Brain pericyte (primary cell): ENCODE results near the gene FAM240A.
"Not testable (repeated sequence)": the region's sequence is repeated elsewhere in the genome, so short reads cannot be mapped to it uniquely, and the experiment has no call there.

Source experiments
- DNase-seq: peaks from one replicate; pipeline ENCODE4 v3.0.0-alpha.2; 2012; ENCODE audit warnings: low read depth, low spot score

FAM240A gene

GRCh38 chr3:46586738-46587246, 25.5 kb upstream of the FAM240A start:
- no peak for DNase-seq

- DNase-seq = not testable (repeated sequence)
Measured at GRCh38 chr3:46587268-46587667, 25.1 kb upstream of the FAM240A start.

GRCh38 chr3:46593274-46593862, 19.0 kb upstream of the FAM240A start:
- no peak for DNase-seq

- no peak for DNase-seq
Measured at GRCh38 chr3:46593979-46594378, 18.3 kb upstream of the FAM240A start.

GRCh38 chr3:46594723-46595122, 17.6 kb upstream of the FAM240A start:
- DNase-seq = no peak

- no peak for DNase-seq
Measured at GRCh38 chr3:46595819-46596314, 16.5 kb upstream of the FAM240A start.

- no peak for DNase-seq
Measured at GRCh38 chr3:46599590-46599989, 12.7 kb upstream of the FAM240A start.

- DNase-seq = no peak
Measured at GRCh38 chr3:46603446-46604046, 8.8 kb upstream of the FAM240A start.

- DNase-seq = no peak
Measured at GRCh38 chr3:46604127-46604526, 8.2 kb upstream of the FAM240A start.

GRCh38 chr3:46607603-46608028, 4.7 kb upstream of the FAM240A start:
- DNase-seq = no peak

- DNase-seq = no peak
Measured at GRCh38 chr3:46609212-46609721, 3.1 kb upstream of the FAM240A start.

GRCh38 chr3:46609944-46610722, 2.2 kb upstream of the FAM240A start:
- DNase-seq = no peak

GRCh38 chr3:46613313-46614005, 1.1 kb downstream of the FAM240A start:
- DNase-seq = no peak

- DNase-seq = no peak
Measured at GRCh38 chr3:46614431-46614830, 2.1 kb downstream of the FAM240A start.

- no peak for DNase-seq
Measured at GRCh38 chr3:46615050-46615775, 2.9 kb downstream of the FAM240A start.

- no peak for DNase-seq
Measured at GRCh38 chr3:46615976-46616375, 3.7 kb downstream of the FAM240A start.

GRCh38 chr3:46617941-46618340, 5.6 kb downstream of the FAM240A start:
- DNase-seq = no peak

- DNase-seq = no peak
Measured at GRCh38 chr3:46619845-46620778, 7.8 kb downstream of the FAM240A start.

GRCh38 chr3:46624533-46624932, 12.2 kb downstream of the FAM240A start:
- DNase-seq = no peak

GRCh38 chr3:46624975-46625490, 12.7 kb downstream of the FAM240A start:
- no peak for DNase-seq
